ENCODE measurements around the gene BAD.

GRCh38 chr11:64312947-64313346 is 28.5 kb upstream of the BAD start:
- TF ChIP-seq POLR2A (IDR thresholded peaks at IDR 0.05), result no peak
- TF ChIP-seq, protein P1, sequence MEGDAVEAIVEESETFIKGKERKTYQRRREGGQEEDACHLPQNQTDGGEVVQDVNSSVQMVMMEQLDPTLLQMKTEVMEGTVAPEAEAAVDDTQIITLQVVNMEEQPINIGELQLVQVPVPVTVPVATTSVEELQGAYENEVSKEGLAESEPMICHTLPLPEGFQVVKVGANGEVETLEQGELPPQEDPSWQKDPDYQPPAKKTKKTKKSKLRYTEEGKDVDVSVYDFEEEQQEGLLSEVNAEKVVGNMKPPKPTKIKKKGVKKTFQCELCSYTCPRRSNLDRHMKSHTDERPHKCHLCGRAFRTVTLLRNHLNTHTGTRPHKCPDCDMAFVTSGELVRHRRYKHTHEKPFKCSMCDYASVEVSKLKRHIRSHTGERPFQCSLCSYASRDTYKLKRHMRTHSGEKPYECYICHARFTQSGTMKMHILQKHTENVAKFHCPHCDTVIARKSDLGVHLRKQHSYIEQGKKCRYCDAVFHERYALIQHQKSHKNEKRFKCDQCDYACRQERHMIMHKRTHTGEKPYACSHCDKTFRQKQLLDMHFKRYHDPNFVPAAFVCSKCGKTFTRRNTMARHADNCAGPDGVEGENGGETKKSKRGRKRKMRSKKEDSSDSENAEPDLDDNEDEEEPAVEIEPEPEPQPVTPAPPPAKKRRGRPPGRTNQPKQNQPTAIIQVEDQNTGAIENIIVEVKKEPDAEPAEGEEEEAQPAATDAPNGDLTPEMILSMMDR (IDR thresholded peaks at IDR 0.05), result no peak

All from heart left ventricle (tissue), 13 donors.